Skeletal muscle tissue (tissue), 4 donors: ENCODE measurements around the gene FAM181A. TPM values are rescaled to one million over a fixed set of nuclear protein-coding genes. Genes with fewer than 3 reads are reported as not detected.
A peak's percentile ranks its signal among the peaks of the same experiment; 100 is the strongest.

Source experiments
- H3K27ac ChIP-seq: one replicate; pipeline ENCODE4 v1.7.0; 2013; ENCODE audit warnings: mild to moderate bottlenecking, low read depth, low read length, inconsistent platforms
- H3K27me3 ChIP-seq, 3 donors: one replicate each; pipeline ENCODE4 v1.7.0; 2013; ENCODE audit warnings: low read length in 3 of 3; ENCODE audit not compliant: control insufficient read depth in 3 of 3, insufficient read depth in 3 of 3
- H3K36me3 ChIP-seq, 3 donors: one replicate each; pipeline ENCODE4 v1.7.0; 2013; ENCODE audit warnings: low read length in 3 of 3; ENCODE audit not compliant: control insufficient read depth in 3 of 3, insufficient read depth in 3 of 3
- H3K4me1 ChIP-seq, 3 donors: one replicate each; pipeline ENCODE4 v1.7.0; 2013; ENCODE audit warnings: low read length in 3 of 3, mild to moderate bottlenecking in 3 of 3; ENCODE audit not compliant: control insufficient read depth in 3 of 3, insufficient read depth in 3 of 3
- H3K4me3 ChIP-seq, 3 donors: one replicate each; pipeline ENCODE4 v1.7.0; 2013; ENCODE audit warnings: low read length in 3 of 3
- H3K9ac ChIP-seq, 3 donors: one replicate each; pipeline ENCODE4 v1.7.0; 2013; ENCODE audit warnings: low read length in 3 of 3, mild to moderate bottlenecking in 3 of 3, moderate library complexity in 2 of 3, low read depth in 1 of 3
- H3K9me3 ChIP-seq, 3 donors: one replicate each; pipeline ENCODE4 v1.7.0; 2013; ENCODE audit warnings: low read length in 3 of 3; ENCODE audit not compliant: control insufficient read depth in 3 of 3
- total RNA-seq: library from RNA; depleted of rRNA; stranded (reverse); fragments of >200 nt; gene quantifications from one replicate; pipeline ENCODE4 v1.2.3, GENCODE V29; 2014
- donor health status: Osteomylitis.

FAM181A gene
- total RNA-seq, 1 donor from 2014 or later, result not detected

DNA sequence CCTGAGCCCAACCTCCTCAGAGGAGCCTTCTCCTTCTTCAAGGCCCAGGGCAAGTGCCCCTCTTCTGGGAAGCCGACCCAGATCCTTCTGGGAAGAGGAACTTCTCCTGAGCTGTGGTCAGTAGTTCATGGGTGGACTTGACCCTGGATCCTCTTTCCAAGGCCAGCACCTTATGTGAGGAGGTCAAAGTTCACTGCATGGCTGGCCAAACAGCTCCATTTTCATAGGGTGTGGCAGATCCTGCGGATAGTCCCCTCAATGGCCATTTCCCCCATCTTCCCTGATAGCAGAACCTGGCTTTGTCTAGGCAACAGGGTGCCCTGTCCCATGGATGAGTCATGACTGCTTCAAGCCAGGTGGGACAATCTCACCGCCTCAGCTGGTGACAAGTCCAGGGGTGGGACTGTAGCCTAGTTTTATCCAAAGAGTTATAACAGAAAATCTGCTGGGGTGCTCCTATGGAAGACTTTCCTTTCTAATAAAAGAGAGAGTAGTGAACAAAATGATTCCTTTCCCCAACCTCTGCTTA, 38.9 kb downstream of the FAM181A start:
- Histone ChIP-seq H3K9me3 (no peaks in the 10 kb centered on the region), H3K36me3 (peaks cover 27 to 55% (median 49%) of the 10 kb centered on the region in 3 donors), H3K27ac (peak overlapping the region; percentile 57), H3K9ac (no peak overlapping the region), H3K27me3 (no peaks in the 10 kb centered on the region), H3K4me3 (peak overlapping the region in 1 of 3 donors; percentile 3), H3K4me1 (peaks cover 96 to 98% (median 97%) of the 10 kb centered on the region in 3 donors)

- H3K27ac ChIP-seq, result peak overlapping the region; percentile 61
- peaks cover 96 to 99% (median 98%) of the 10 kb centered on the region in 3 donors for H3K4me1 ChIP-seq
- H3K4me3 ChIP-seq, result no peak overlapping the region
- H3K36me3 ChIP-seq, result peaks cover 18 to 44% (median 40%) of the 10 kb centered on the region in 3 donors
- no peaks in the 10 kb centered on the region for H3K9me3 ChIP-seq
- no peak overlapping the region for H3K9ac ChIP-seq
- H3K27me3 ChIP-seq, result no peaks in the 10 kb centered on the region
These were observed 40.6 kb downstream of the FAM181A start for GRCh38 chr14:93967637-93968250.

DNA sequence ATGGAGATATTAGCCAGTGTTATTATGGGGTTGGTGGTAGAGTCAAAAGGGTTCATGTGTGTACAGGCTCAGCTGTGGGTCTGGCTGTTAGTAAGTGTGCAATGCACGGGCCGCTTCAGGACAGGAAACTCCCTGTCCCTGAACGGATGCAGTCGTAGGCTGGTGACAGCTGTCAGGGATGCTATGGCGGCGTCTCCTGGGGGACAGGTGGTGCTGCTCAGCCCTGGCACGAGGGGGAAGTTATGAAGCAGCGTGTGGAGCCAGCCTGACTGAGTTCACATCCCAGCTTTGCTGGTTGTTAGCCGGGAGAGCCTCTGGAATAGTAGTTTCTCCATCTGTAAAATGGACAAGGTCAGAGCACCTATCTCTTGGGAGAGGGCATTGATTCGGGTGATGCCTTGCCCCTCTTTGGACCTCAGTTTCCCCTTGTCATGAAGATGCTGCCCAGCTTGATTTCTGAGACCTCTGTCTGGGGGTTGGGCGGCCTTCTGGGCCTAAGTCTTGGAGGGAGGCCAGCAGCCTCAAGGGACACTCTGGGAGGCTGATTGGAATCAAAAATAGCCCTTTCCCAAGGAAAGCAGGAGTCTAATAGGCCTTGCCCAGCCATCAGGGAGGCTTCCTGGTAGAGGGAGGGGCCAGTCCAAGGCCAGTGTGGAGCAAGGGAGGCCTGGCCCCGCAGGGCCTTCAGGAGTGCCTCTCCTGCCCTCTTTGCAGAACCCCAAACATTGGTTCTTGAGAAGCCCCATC, 42.1 kb downstream of the FAM181A start:
- Histone ChIP-seq H3K27ac (peak overlapping the region; percentile 61), H3K9ac (peak overlapping the region; percentile 18 to 73 (median 54)), H3K27me3 (no peaks in the 10 kb centered on the region), H3K4me1 (peaks cover 91 to 97% (median 95%) of the 10 kb centered on the region in 3 donors), H3K4me3 (peak overlapping the region in 2 of 3 donors; percentile 9 to 25), H3K9me3 (no peaks in the 10 kb centered on the region), H3K36me3 (peaks cover 10 to 45% (median 30%) of the 10 kb centered on the region in 3 donors)

DNA sequence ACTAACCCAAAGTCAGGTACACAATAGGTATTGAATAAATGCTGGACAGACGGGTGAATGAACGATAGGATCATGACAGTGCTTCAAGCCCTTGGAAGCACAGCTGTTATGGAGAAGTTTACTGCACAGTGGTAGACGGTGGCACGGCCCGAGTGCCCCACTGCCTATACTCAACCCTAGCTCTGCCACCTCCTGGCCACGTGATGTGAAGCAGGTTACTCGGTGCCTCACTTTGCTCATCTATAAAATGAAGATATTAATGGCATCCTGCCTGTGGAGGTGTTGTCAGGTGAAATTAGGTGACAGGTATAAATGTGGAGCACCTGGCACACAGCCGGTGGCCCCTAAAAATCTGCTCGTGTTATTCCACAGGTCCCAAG, 43.4 kb downstream of the FAM181A start:
- H3K9ac ChIP-seq, result peak overlapping the region in 2 of 3 donors; percentile 43 to 73

DNA sequence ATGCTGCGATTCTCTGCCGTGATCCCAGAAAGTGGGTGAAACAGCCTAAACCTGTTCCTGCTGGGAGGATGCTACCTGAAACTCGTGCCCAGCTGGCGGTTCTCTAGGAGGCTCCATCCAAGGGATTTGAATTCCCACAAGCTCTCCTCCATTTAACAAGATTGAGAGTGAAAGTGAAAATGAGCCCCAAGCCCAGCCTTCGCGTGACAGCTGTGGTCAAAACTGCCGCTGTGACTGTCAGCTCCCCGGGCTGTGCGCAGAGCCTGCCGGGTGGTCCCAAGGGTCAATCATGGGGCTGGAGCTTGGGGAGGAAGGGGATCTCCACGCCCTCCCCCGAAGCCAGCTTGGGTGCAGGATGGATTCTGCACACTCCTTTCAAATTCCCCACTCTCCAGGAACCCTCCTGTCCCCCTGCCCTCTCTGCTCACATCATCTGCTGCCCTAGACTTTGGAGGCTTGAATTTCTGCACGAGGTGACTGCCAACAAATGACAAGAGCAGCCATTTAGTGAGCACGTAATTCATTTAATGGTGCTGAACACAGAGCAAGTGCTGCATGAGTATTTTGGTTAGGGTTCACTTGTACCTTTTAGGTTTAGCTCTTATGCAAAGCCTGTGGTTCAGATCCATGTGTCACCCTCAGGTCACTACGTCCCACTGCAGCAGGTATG, 44.0 kb downstream of the FAM181A start:
- Histone ChIP-seq H3K27me3 (no peaks in the 10 kb centered on the region), H3K4me1 (peaks cover 73 to 96% (median 82%) of the 10 kb centered on the region in 3 donors), H3K27ac (peak overlapping the region; percentile 61), H3K36me3 (peaks cover 9 to 52% (median 28%) of the 10 kb centered on the region in 3 donors), H3K9me3 (no peaks in the 10 kb centered on the region), H3K9ac (peak overlapping the region in 2 of 3 donors; percentile 43 to 73), H3K4me3 (peak overlapping the region; percentile 55 to 64 (median 57))

More for the DNA sequence above, 43.4 kb downstream of the FAM181A start:
- H3K4me3 ChIP-seq, result peak overlapping the region; percentile 55 to 64 (median 57)
- no peaks in the 10 kb centered on the region for H3K27me3 ChIP-seq
- peaks cover 9 to 54% (median 28%) of the 10 kb centered on the region in 3 donors for H3K36me3 ChIP-seq
- peaks cover 78 to 96% (median 87%) of the 10 kb centered on the region in 3 donors for H3K4me1 ChIP-seq
- H3K27ac ChIP-seq, result peak overlapping the region; percentile 61
- no peaks in the 10 kb centered on the region for H3K9me3 ChIP-seq

DNA sequence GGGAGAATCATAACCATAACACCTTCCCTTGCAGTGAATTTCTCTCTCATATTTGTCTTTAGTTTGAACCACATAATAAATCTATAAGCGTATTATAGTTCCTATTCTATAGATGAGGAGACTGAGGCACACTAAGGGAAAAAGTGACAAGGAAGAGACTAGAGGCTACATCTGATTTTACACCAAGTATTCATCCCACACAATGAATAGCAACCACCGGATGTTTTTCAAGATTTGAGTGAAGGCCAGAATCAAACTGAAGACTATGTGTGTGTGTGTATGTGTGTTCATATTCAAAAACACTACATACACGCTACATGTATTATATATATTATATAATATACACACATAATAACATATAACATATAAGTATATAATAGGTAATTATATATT, 44.5 kb downstream of the FAM181A start:
- H3K27ac ChIP-seq, result peak overlapping the region; percentile 61
- no peaks in the 10 kb centered on the region for H3K9me3 ChIP-seq
- no peaks in the 10 kb centered on the region for H3K27me3 ChIP-seq
- peak overlapping the region; percentile 55 to 64 (median 57) for H3K4me3 ChIP-seq
- peaks cover 68 to 93% (median 77%) of the 10 kb centered on the region in 3 donors for H3K4me1 ChIP-seq
- H3K9ac ChIP-seq, result peak overlapping the region in 2 of 3 donors; percentile 43 to 73
- peaks cover 9 to 50% (median 25%) of the 10 kb centered on the region in 3 donors for H3K36me3 ChIP-seq

DNA sequence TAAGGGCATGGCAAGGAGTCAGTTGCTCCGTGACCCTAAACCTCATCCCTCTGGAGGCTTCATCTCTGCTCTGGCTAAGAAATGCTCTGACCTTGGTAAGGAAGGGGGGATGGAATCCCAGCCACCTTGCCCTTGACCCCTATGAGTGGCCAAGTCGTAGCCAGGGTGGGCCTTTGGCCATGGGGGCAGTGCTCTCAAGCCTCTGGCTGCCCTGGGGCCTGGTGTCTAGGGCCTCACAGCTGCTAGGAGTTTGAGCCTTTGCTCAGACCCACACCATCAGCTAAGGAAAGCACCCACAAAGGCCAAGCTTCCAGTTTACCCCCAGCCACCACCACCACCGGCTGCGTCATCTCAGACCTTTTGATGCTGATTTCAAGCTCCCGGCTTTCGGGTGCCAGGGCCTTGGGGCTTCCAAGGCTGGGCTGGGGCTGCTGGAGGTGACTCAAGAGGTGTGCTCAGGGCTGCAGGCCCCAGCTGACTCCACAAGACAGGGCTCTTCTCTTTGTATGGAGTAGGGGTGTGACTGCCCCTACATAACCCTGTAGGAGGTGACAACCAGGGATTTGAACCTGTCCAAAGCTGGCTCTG, 45.6 kb downstream of the FAM181A start:
- Histone ChIP-seq H3K4me1 (peaks cover 68 to 93% (median 77%) of the 10 kb centered on the region in 3 donors), H3K9ac (peak overlapping the region; percentile 66 to 100 (median 95)), H3K9me3 (no peaks in the 10 kb centered on the region), H3K36me3 (peaks cover 9 to 43% (median 21%) of the 10 kb centered on the region in 3 donors), H3K4me3 (peak overlapping the region; percentile 65 to 94 (median 87)), H3K27ac (peak overlapping the region; percentile 99), H3K27me3 (no peaks in the 10 kb centered on the region)

- peaks cover 69 to 93% (median 76%) of the 10 kb centered on the region in 3 donors for H3K4me1 ChIP-seq
- peak overlapping the region; percentile 87 to 94 (median 89) for H3K4me3 ChIP-seq
- H3K9ac ChIP-seq, result peak overlapping the region; percentile 81 to 100 (median 95)
These were observed 46.5 kb downstream of the FAM181A start for GRCh38 chr14:93973607-93974006.

GRCh38 chr14:93974299-93974698, 47.2 kb downstream of the FAM181A start:
- H3K4me3 ChIP-seq, result peak overlapping the region; percentile 87 to 94 (median 89)
- H3K9ac ChIP-seq, result peak overlapping the region; percentile 81 to 100 (median 95)
- H3K36me3 ChIP-seq, result peaks cover 5 to 34% (median 10%) of the 10 kb centered on the region in 3 donors
- peaks cover 69 to 93% (median 76%) of the 10 kb centered on the region in 3 donors for H3K4me1 ChIP-seq
- no peaks in the 10 kb centered on the region for H3K9me3 ChIP-seq
- H3K27ac ChIP-seq, result peak overlapping the region; percentile 99
- no peaks in the 10 kb centered on the region for H3K27me3 ChIP-seq

More at GRCh38 chr14:93973607-93974006, 46.5 kb downstream of the FAM181A start:
- peaks cover 5 to 41% (median 15%) of the 10 kb centered on the region in 3 donors for H3K36me3 ChIP-seq
- H3K9me3 ChIP-seq, result no peaks in the 10 kb centered on the region
- peak overlapping the region; percentile 99 for H3K27ac ChIP-seq
- no peaks in the 10 kb centered on the region for H3K27me3 ChIP-seq
